ENCODE measurements around the gene KIAA1549.
A peak's percentile ranks its signal among the peaks of the same experiment; 100 is the strongest.
"Not testable (repeated sequence)": the region's sequence is repeated elsewhere in the genome, so short reads cannot be mapped to it uniquely, and the experiment has no call there.

Gene KIAA1549

GRCh38 chr7:138809346-138809745, 171.8 kb downstream of the KIAA1549 start:
- DNase-seq (ENCODE audit: low spot score) = no peak

- no peak for DNase-seq (ENCODE audit: low spot score)
Measured at GRCh38 chr7:138804618-138805017, 176.6 kb downstream of the KIAA1549 start.

- DNase-seq (ENCODE audit: low spot score) = no peak
Measured at GRCh38 chr7:138802706-138803105, 178.5 kb downstream of the KIAA1549 start.

- no peak for DNase-seq (ENCODE audit: low spot score)
Measured at GRCh38 chr7:138801256-138801655, 179.9 kb downstream of the KIAA1549 start.

GRCh38 chr7:138799336-138800000, 181.7 kb downstream of the KIAA1549 start:
- no peak for DNase-seq (ENCODE audit: low spot score)

GRCh38 chr7:138798836-138799235, 182.4 kb downstream of the KIAA1549 start:
- DNase-seq (ENCODE audit: low spot score) = no peak

GRCh38 chr7:138797715-138798320, 183.4 kb downstream of the KIAA1549 start, which contains the start of the genes ATP6V0A4 and TMEM213:
Gene ATP6V0A4, minus strand, starts transcription at chr7:138798196. Its CDS starts 26,949 bp downstream, at chr7:138771247.
Gene TMEM213, plus strand, starts transcription at chr7:138797994. Its CDS starts 111 bp downstream, at chr7:138798105.
- DNase-seq (ENCODE audit: low spot score) = no peak

- DNase-seq (ENCODE audit: low spot score) = not testable (repeated sequence)
Measured at GRCh38 chr7:138797046-138797445, 184.1 kb downstream of the KIAA1549 start.

GRCh38 chr7:138796038-138796615, 185.1 kb downstream of the KIAA1549 start:
- no peak for DNase-seq (ENCODE audit: low spot score)

- DNase-seq (ENCODE audit: low spot score) = peak; percentile 52
Measured at GRCh38 chr7:138785587-138786437, 195.4 kb downstream of the KIAA1549 start.

GRCh38 chr7:138784692-138785091, 196.5 kb downstream of the KIAA1549 start:
- no peak for DNase-seq (ENCODE audit: low spot score)

Data from AG20443 (cell line).